Colonic mucosa (tissue), 4 donors: Measurements from ENCODE around the gene ADK. TPM values are rescaled to one million over a fixed set of nuclear protein-coding genes. Genes with fewer than 3 reads are reported as not detected.

Experiments
- DNase-seq: peaks from one replicate; pipeline ENCODE4 v3.0.0-alpha.2; 2020
- H3K27ac ChIP-seq: fragments of 200-600 bp; one replicate; pipeline ENCODE4 v1.8.0; 2021
- H3K27me3 ChIP-seq: fragments of 200-600 bp; one replicate; pipeline ENCODE4 v1.8.0; 2021
- H3K36me3 ChIP-seq: fragments of 200-600 bp; one replicate; pipeline ENCODE4 v1.8.0; 2021
- H3K4me1 ChIP-seq: fragments of 200-600 bp; one replicate; pipeline ENCODE4 v1.8.0; 2021; ENCODE audit warnings: mild to moderate bottlenecking
- H3K4me3 ChIP-seq: fragments of 200-600 bp; one replicate; pipeline ENCODE4 v1.8.0; 2021
- H3K9ac ChIP-seq, 2 donors: one replicate each; pipeline ENCODE4 v1.7.0; 2013; ENCODE audit warnings: control low read depth in 2 of 2, low read depth in 2 of 2, low read length in 2 of 2
- H3K9me3 ChIP-seq: fragments of 200-600 bp; one replicate; pipeline ENCODE4 v1.8.0; 2021
- CTCF ChIP-seq: fragments of 200-600 bp; IDR thresholded peaks from one replicate; pipeline ENCODE4 v1.8.0; 2022; ENCODE audit warnings: antibody characterized with exemption, mild to moderate bottlenecking
- intact Hi-C: fragments of 100-400 bp; cut with DNase I; formaldehyde crosslinking; loops from one replicate; pipeline ENCODE4 v1.14.1; 2022
- total RNA-seq, 2 donors: library from RNA; stranded (reverse); fragmentation: NEBNext Ultra II Directional in 1 of 2; extraction: Animal tissue kit (Norgen Biotek cat#: 25700) in 1 of 2; gene quantifications; one replicate each; pipeline ENCODE4 v1.2.1, GENCODE V29; 2021
- donor health status: healthy.
- donor health status: DM: no; HTN: no; CAD: no.
- donor health status: DM: no; HTN: no; CAD: no.

The ADK gene
- total RNA-seq, 2 donors from 2014 or later: 20.2 to 27.6 TPM

DNA sequence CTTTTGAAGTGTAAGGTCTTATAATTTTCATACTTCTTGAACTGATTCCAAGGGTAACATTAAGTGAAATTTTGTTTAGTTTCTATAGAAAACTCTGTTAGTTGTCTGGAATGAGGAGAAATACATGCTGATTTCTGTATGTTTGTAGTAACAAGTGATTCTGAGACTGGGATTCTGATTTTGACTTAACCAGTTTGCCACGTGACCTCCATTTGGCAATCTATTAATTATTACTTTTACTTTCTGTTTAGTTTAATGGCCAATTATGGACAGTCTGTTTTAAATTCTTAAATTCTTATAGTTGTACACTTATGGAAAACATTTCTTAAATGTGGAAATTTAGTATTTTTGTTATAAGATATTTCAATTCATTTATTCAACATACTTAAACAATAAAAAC is 163.1 kb downstream of the ADK start:
- TF ChIP-seq CTCF: no peak

GRCh38 chr10:74320026-74320425 is 169.0 kb downstream of the ADK start:
- intact Hi-C loops: no loop called here
- H3K9ac ChIP-seq: no peak overlapping the region
- no peak overlapping the region for H3K4me3 ChIP-seq
- H3K4me1 ChIP-seq: no peaks in the 10 kb centered on the region
- no peak for DNase-seq
- TF ChIP-seq CTCF: no peak
- H3K9me3 ChIP-seq: no peaks in the 10 kb centered on the region
- no peaks in the 10 kb centered on the region for H3K36me3 ChIP-seq
- H3K27me3 ChIP-seq: no peaks in the 10 kb centered on the region
- H3K27ac ChIP-seq: no peak overlapping the region

More for the DNA sequence above, 163.1 kb downstream of the ADK start:
- no peak for DNase-seq
- Histone ChIP-seq H3K27ac (no peak overlapping the region), H3K4me3 (no peak overlapping the region), H3K4me1 (no peaks in the 10 kb centered on the region), H3K9ac (no peak overlapping the region), H3K9me3 (no peaks in the 10 kb centered on the region), H3K36me3 (no peaks in the 10 kb centered on the region), H3K27me3 (no peaks in the 10 kb centered on the region)
- intact Hi-C loops: no loop called here

GRCh38 chr10:74320717-74321116 is 169.7 kb downstream of the ADK start:
- no peak for TF ChIP-seq CTCF
- Histone ChIP-seq H3K9me3 (no peaks in the 10 kb centered on the region), H3K36me3 (no peaks in the 10 kb centered on the region), H3K4me1 (no peaks in the 10 kb centered on the region), H3K4me3 (no peak overlapping the region), H3K27ac (no peak overlapping the region), H3K9ac (no peak overlapping the region), H3K27me3 (no peaks in the 10 kb centered on the region)
- intact Hi-C loops: no loop called here
- DNase-seq: no peak

- no peak for TF ChIP-seq CTCF
- Histone ChIP-seq H3K4me3 (no peak overlapping the region), H3K9me3 (no peaks in the 10 kb centered on the region), H3K27ac (no peak overlapping the region), H3K9ac (no peak overlapping the region), H3K4me1 (no peaks in the 10 kb centered on the region), H3K36me3 (no peaks in the 10 kb centered on the region), H3K27me3 (no peaks in the 10 kb centered on the region)
- intact Hi-C loops: no loop called here
- DNase-seq: no peak
Observed at GRCh38 chr10:74322141-74322540, 171.1 kb downstream of the ADK start.

- Histone ChIP-seq H3K9me3 (no peaks in the 10 kb centered on the region), H3K4me1 (no peaks in the 10 kb centered on the region), H3K36me3 (no peaks in the 10 kb centered on the region), H3K27me3 (no peaks in the 10 kb centered on the region), H3K27ac (no peak overlapping the region), H3K9ac (no peak overlapping the region), H3K4me3 (no peak overlapping the region)
- no peak for DNase-seq
- intact Hi-C loops: no loop called here
- no peak for TF ChIP-seq CTCF
Observed at GRCh38 chr10:74322565-74322964, 171.5 kb downstream of the ADK start.

- H3K27me3 ChIP-seq: no peaks in the 10 kb centered on the region
- no peak for TF ChIP-seq CTCF
- H3K9ac ChIP-seq: no peak overlapping the region
- H3K36me3 ChIP-seq: no peaks in the 10 kb centered on the region
- H3K9me3 ChIP-seq: no peaks in the 10 kb centered on the region
- no peak overlapping the region for H3K4me3 ChIP-seq
- intact Hi-C loops: no loop called here
- no peak for DNase-seq
- no peaks in the 10 kb centered on the region for H3K4me1 ChIP-seq
- no peak overlapping the region for H3K27ac ChIP-seq
Observed at GRCh38 chr10:74328388-74328787, 177.4 kb downstream of the ADK start.
